Left ventricle myocardium inferior (tissue), 1 donor: ENCODE results near the gene ESX1. TPM values are rescaled to one million over a fixed set of nuclear protein-coding genes. Genes with fewer than 3 reads are reported as not detected.

ENCODE experiments used
- DNase-seq: peaks from one replicate; pipeline ENCODE4 v3.0.0-alpha.2; 2020
- H3K27ac ChIP-seq: fragments of 200-600 bp; replicated peaks from 2 replicates; pipeline ENCODE4 v1.8.0; 2021
- H3K27me3 ChIP-seq: fragments of 200-600 bp; 2 replicates; pipeline ENCODE4 v1.8.0; 2021; ENCODE audit warnings: low read depth
- H3K36me3 ChIP-seq: fragments of 200-600 bp; 2 replicates; pipeline ENCODE4 v1.8.0; 2021
- H3K4me1 ChIP-seq: fragments of 200-600 bp; 2 replicates; pipeline ENCODE4 v1.8.0; 2021
- H3K4me3 ChIP-seq: fragments of 200-600 bp; 2 replicates; pipeline ENCODE4 v1.8.0; 2021; ENCODE audit warnings: mild to moderate bottlenecking, moderate library complexity
- H3K9me3 ChIP-seq: fragments of 200-600 bp; replicated peaks from 2 replicates; pipeline ENCODE4 v1.8.0; 2021
- CTCF ChIP-seq: fragments of 200-600 bp; IDR thresholded peaks from 2 replicates; pipeline ENCODE4 v1.8.0; 2021; ENCODE audit warnings: antibody characterized with exemption, mild to moderate bottlenecking, borderline replicate concordance
- intact Hi-C: fragments of 100-400 bp; cut with micrococcal nuclease; formaldehyde crosslinking; loops from one replicate; pipeline ENCODE4 v1.11.0; 2022
- long read RNA-seq: library from polyadenylated mRNA; unstranded; transcript quantifications from one replicate; pipeline ENCODE4 v2.0.0, GENCODE V29; 2021
- total RNA-seq: library from RNA; stranded (reverse); fragmentation: NEBNext Ultra II Directional; extraction: Animal tissue kit (Norgen Biotek cat#: 25700); gene quantifications from one replicate; pipeline ENCODE4 v1.2.1, GENCODE V29; 2021
- donor health status: DM: no; HTN: yes; CAD: no; lungs with severe emphysema.

The ESX1 gene
- not detected for total RNA-seq
- long read RNA-seq, result 0 reads

GRCh38 chrX:104254442-104255115, at the start of gene ESX1:
Gene ESX1, minus strand, starts transcription at chrX:104254933. Its CDS starts 84 bp downstream, at chrX:104254849.
- peaks cover 68% of the 10 kb centered on the region for H3K27me3 ChIP-seq
- intact Hi-C loops, result no loop called here
- H3K4me1 ChIP-seq, result peaks cover 9% of the 10 kb centered on the region
- H3K9me3 ChIP-seq, result no peaks in the 10 kb centered on the region
- no peaks in the 10 kb centered on the region for H3K36me3 ChIP-seq
- peak within 1 kb of the TSS; percentile 35 for H3K4me3 ChIP-seq
- no peak within 1 kb of the TSS for H3K27ac ChIP-seq
- DNase-seq, result no peak
- TF ChIP-seq CTCF, result no peak

- Histone ChIP-seq H3K27ac (no peak overlapping the region), H3K9me3 (no peaks in the 10 kb centered on the region), H3K4me3 (no peak overlapping the region), H3K36me3 (no peaks in the 10 kb centered on the region), H3K27me3 (no peaks in the 10 kb centered on the region), H3K4me1 (no peaks in the 10 kb centered on the region)
- DNase-seq, result no peak
- intact Hi-C loops, result no loop called here
- no peak for TF ChIP-seq CTCF
Observed at GRCh38 chrX:104295636-104296035, 40.9 kb upstream of the ESX1 start.

- Histone ChIP-seq H3K4me1 (no peaks in the 10 kb centered on the region), H3K27ac (no peak overlapping the region), H3K9me3 (no peaks in the 10 kb centered on the region), H3K36me3 (no peaks in the 10 kb centered on the region), H3K27me3 (no peaks in the 10 kb centered on the region), H3K4me3 (no peak overlapping the region)
- intact Hi-C loops, result no loop called here
- DNase-seq, result no peak
- TF ChIP-seq CTCF, result no peak
Observed at GRCh38 chrX:104288961-104289360, 34.2 kb upstream of the ESX1 start.

- H3K4me3 ChIP-seq, result no peak overlapping the region
- H3K36me3 ChIP-seq, result no peaks in the 10 kb centered on the region
- no peaks in the 10 kb centered on the region for H3K4me1 ChIP-seq
- intact Hi-C loops, result no loop called here
- no peak overlapping the region for H3K27ac ChIP-seq
- no peak for DNase-seq
- no peak for TF ChIP-seq CTCF
- no peaks in the 10 kb centered on the region for H3K9me3 ChIP-seq
- no peaks in the 10 kb centered on the region for H3K27me3 ChIP-seq
Observed at GRCh38 chrX:104288269-104288668, 33.5 kb upstream of the ESX1 start.

GRCh38 chrX:104285201-104285600, 30.5 kb upstream of the ESX1 start:
- peaks cover 6% of the 10 kb centered on the region for H3K4me1 ChIP-seq
- H3K27me3 ChIP-seq, result no peaks in the 10 kb centered on the region
- DNase-seq, result no peak
- no peaks in the 10 kb centered on the region for H3K36me3 ChIP-seq
- no peaks in the 10 kb centered on the region for H3K9me3 ChIP-seq
- no peak for TF ChIP-seq CTCF
- H3K27ac ChIP-seq, result no peak overlapping the region
- H3K4me3 ChIP-seq, result no peak overlapping the region
- intact Hi-C loops, result no loop called here
